Neural crest cell (in vitro differentiated cells): ENCODE data around the gene LRRC4B. TPM values are rescaled to one million over a fixed set of nuclear protein-coding genes. Genes with fewer than 3 reads are reported as not detected.
A peak's percentile ranks its signal among the peaks of the same experiment; 100 is the strongest.

ENCODE experiments used
- DNase-seq: peaks from one replicate; pipeline ENCODE4 v3.0.0; 2021; ENCODE audit warnings: low read depth, mixed read lengths, low spot score
- H3K27ac Mint-ChIP-seq: one replicate; pipeline ENCODE4 v1.8.0; 2021; ENCODE audit warnings: mild to moderate bottlenecking, mixed read lengths; ENCODE audit not compliant: unreplicated experiment
- H3K27me3 Mint-ChIP-seq: 2 replicates; pipeline ENCODE4 v1.8.0; 2021; ENCODE audit warnings: low read depth, mild to moderate bottlenecking, mixed read lengths
- H3K36me3 Mint-ChIP-seq: 2 replicates; pipeline ENCODE4 v1.8.0; 2021; ENCODE audit warnings: low read depth, mild to moderate bottlenecking, mixed read lengths
- H3K4me1 Mint-ChIP-seq: 2 replicates; pipeline ENCODE4 v1.8.0; 2021; ENCODE audit warnings: mixed read lengths
- H3K4me3 Mint-ChIP-seq: one replicate; pipeline ENCODE4 v1.8.0; 2021; ENCODE audit warnings: mild to moderate bottlenecking, mixed read lengths
- H3K9me3 Mint-ChIP-seq: 2 replicates; pipeline ENCODE4 v1.8.0; 2021; ENCODE audit warnings: mixed read lengths
- total RNA-seq: library from RNA; stranded (reverse); gene quantifications from 2 replicates; pipeline ENCODE4 v1.2.1, GENCODE V29; 2021
- TF ChIP-seq, protein P1 (sequence below): fragments of 200-600 bp; sonication (generic); conservative IDR thresholded peaks from 2 replicates; pipeline ENCODE4 v1.5.0; 2021; ENCODE audit warnings: antibody characterized with exemption, mild to moderate bottlenecking

The LRRC4B gene
- total RNA-seq, 1 donor from 2014 or later, result 50.2 TPM

DNA sequence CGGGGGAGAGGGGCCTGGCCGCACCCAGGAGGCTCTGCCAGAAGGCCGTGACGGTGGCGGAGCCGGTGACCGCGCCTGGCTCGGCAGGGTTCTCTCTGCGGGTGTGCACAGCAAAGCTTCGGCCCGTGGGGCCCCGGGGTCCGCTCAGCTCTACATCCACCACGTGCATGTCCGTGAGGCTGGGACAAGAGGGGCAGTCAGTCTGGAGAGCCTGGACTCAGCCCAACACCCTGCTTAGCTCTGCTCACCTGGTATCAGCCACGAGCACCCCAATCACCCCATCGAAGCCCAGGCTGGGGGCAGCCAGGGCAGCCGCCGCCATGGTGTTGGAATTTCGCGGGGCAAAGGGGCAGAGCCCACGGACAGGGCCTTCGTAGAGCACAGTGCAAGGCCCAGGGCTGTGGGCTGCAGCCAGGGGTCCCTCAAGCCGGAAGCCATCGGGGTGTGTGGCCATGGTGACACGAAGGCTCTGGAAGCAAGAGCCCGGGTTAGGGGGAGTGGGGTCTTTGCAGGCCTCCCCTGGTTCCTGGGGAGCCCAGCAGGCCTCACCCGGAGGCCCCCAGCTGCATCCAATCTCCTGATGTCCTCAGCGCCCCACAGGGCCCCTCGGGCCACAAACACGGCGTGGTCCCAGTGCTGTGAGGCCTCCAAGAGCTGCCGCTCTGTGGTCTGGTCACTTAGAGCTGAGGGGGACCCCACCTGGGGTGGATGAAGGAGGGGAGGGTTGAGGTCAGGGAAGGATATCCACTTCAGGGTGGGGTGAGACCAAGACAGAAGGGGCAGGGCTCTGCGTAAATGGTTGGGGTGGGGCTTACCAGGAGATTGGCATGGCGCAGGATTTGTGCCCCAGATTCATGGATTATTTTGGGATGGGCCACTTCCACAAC lies 55.9 kb downstream of the LRRC4B start:
- H3K4me1 Mint-ChIP-seq, result peaks cover 47% of the 10 kb centered on the region

DNA sequence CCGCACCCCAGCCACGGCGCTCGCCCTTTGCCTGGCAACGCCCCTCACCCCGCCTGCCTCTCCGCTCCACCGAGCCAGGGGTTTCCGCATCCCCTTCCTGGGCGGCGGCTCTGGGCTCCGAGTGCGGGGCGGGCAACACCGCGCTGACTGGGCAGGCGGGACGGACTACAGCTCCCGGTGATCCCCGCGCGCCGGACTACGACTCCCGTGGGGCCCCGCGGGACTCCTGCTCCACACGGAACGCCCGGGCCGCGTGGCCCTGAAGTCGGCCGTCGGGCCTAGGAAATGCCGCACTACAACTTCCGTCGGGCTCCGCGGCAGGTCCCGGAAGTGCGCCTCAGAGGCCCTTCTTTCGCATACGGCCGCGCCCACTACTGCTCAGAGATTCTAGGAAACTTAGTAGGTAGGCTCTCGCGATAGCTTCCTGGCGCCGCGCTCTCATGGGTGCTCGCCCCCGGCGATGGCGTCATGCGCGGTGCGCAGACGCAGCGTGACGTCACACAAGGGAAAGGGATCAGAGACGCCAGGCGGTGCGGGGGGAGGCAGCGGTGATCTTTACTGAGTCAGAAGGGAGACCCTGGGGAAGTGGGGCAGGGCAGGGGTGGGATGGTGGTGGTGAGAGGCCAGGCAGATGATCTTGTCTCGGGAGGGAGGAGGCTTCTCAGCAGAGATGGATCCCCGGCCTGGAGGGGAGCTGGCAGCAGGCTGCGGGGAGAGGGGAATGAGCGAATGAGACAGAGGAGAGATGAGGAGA lies 57.0 kb downstream of the LRRC4B start, which contains the start of gene JOSD2:
Gene JOSD2, minus strand, starts transcription at position 123 of the 754 bp plus-strand sequence. CDS start 760 bp downstream, outside the sequence.
- peaks cover 47% of the 10 kb centered on the region for H3K4me1 Mint-ChIP-seq
- peaks cover 8% of the 10 kb centered on the region for H3K27me3 Mint-ChIP-seq
- H3K36me3 Mint-ChIP-seq, result no peaks in the 10 kb centered on the region
- H3K27ac Mint-ChIP-seq, result peak within 1 kb of the TSS; percentile 100
- TF ChIP-seq, protein P1, sequence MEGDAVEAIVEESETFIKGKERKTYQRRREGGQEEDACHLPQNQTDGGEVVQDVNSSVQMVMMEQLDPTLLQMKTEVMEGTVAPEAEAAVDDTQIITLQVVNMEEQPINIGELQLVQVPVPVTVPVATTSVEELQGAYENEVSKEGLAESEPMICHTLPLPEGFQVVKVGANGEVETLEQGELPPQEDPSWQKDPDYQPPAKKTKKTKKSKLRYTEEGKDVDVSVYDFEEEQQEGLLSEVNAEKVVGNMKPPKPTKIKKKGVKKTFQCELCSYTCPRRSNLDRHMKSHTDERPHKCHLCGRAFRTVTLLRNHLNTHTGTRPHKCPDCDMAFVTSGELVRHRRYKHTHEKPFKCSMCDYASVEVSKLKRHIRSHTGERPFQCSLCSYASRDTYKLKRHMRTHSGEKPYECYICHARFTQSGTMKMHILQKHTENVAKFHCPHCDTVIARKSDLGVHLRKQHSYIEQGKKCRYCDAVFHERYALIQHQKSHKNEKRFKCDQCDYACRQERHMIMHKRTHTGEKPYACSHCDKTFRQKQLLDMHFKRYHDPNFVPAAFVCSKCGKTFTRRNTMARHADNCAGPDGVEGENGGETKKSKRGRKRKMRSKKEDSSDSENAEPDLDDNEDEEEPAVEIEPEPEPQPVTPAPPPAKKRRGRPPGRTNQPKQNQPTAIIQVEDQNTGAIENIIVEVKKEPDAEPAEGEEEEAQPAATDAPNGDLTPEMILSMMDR, result no peak
- H3K9me3 Mint-ChIP-seq, result no peaks in the 10 kb centered on the region
- peak within 1 kb of the TSS; percentile 95 for H3K4me3 Mint-ChIP-seq
- DNase-seq, result peak; percentile 90

More for the DNA sequence above, 55.9 kb downstream of the LRRC4B start:
- no peaks in the 10 kb centered on the region for H3K9me3 Mint-ChIP-seq
- TF ChIP-seq, protein P1, result no peak
- H3K27ac Mint-ChIP-seq, result no peak overlapping the region
- H3K27me3 Mint-ChIP-seq, result peaks cover 8% of the 10 kb centered on the region
- no peak overlapping the region for H3K4me3 Mint-ChIP-seq
- no peaks in the 10 kb centered on the region for H3K36me3 Mint-ChIP-seq
- no peak for DNase-seq

DNA sequence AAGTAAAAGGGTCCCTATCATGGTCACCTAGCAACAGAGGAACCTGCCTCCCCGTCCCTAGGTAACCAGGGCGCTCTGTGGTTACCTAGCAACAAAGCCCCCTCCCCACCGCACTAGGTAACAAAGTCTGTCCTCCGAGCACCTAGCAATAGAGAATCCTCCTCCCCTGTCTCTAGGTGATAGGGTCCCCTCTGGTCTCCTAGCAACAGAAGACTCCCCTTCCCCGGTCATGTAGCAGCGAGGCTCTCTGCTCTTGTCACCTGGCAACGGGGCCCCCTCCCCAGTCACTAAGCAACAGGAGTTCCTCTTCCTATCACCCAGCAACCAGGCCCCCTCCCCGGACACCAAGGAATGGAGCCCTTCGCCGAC lies 57.6 kb downstream of the LRRC4B start:
- Mint-ChIP-seq H3K27ac (peak overlapping the region; percentile 95), H3K4me1 (peaks cover 47% of the 10 kb centered on the region), H3K36me3 (no peaks in the 10 kb centered on the region), H3K27me3 (peaks cover 8% of the 10 kb centered on the region), H3K9me3 (no peaks in the 10 kb centered on the region), H3K4me3 (peak overlapping the region; percentile 95)
- DNase-seq, result no peak
- TF ChIP-seq, protein P1, result no peak

DNA sequence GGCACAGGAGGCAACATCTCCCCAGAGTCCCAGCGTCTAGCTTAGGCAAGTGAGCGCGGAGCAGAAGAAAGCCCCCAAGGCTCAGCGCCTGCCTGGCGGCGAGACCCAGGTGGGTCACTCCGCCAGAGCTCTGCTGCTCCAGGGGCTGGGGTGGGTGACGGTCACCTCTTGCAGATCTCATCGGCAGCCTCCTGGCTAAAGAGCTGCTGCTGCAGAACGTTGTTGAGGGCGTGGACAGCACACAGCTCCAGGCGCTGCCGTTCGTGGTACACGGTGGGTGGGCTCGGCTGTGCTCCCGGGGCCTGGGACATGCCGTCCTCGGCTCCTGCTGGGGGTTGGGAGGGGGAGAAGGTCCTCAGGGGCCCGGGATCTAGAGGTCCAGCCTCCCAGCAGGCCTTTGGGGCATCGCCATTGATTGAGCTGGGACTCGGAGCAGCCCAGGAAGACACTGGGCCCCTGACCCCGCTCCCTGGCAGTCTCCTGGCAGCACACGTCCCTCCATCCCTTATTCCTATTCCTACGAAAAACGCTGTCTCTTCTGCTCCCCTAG lies 58.0 kb downstream of the LRRC4B start:
- Mint-ChIP-seq H3K27ac (peak overlapping the region; percentile 95), H3K4me1 (peaks cover 47% of the 10 kb centered on the region), H3K9me3 (no peaks in the 10 kb centered on the region), H3K4me3 (peak overlapping the region; percentile 95), H3K27me3 (peaks cover 8% of the 10 kb centered on the region), H3K36me3 (no peaks in the 10 kb centered on the region)
- TF ChIP-seq, protein P1, result no peak
- DNase-seq, result peak; percentile 50

DNA sequence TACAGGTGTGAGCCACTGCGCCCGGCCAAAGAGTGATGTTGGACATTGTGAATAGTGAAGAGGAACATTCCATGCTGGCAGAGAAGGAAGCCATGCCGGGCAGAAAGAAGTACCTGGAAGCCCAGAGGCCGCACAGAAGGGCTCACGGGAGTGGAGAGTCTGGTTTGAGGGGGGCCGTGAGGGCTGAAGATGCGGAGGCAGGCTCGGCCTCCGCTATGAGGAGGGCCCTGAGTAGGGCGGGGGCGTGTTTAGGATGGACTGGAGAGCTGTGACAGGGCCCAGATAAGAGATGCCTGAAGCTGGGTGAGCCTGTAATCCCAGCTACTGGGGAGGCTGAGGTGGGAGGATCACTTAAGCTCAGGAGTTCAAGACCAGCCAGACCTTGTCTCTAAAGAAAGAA lies 58.9 kb downstream of the LRRC4B start:
- H3K4me3 Mint-ChIP-seq, result peak overlapping the region; percentile 49
- H3K9me3 Mint-ChIP-seq, result no peaks in the 10 kb centered on the region
- no peak for DNase-seq
- peaks cover 45% of the 10 kb centered on the region for H3K4me1 Mint-ChIP-seq
- no peaks in the 10 kb centered on the region for H3K36me3 Mint-ChIP-seq
- TF ChIP-seq, protein P1, result no peak
- H3K27me3 Mint-ChIP-seq, result peaks cover 8% of the 10 kb centered on the region
- no peak overlapping the region for H3K27ac Mint-ChIP-seq
